Thoracic aorta (tissue), 2 donors: ENCODE data around the gene CACNG7. TPM values are rescaled to one million over a fixed set of nuclear protein-coding genes. Genes with fewer than 3 reads are reported as not detected.

Experiments
- ATAC-seq: fragments of 150-250 bp; one replicate; pipeline ENCODE4 v1.8.0; 2017; ENCODE audit warnings: low read depth; ENCODE audit not compliant: insufficient number of reproducible peaks, low FRiP score
- DNase-seq: peaks from one replicate; pipeline ENCODE4 v3.0.0-alpha.2; 2020; ENCODE audit warnings: low spot score
- H3K27ac ChIP-seq, 2 donors: fragments of 200-600 bp; sonication (generic); 1 replicate in 1 of 2; 2 replicates in 1 of 2; pipeline ENCODE4 v1.5.1; 2016; ENCODE audit warnings: mild to moderate bottlenecking in 2 of 2, moderate library complexity in 2 of 2
- H3K27me3 ChIP-seq: fragments of 200-600 bp; sonication (generic); replicated peaks from 2 replicates; pipeline ENCODE4 v1.6.0; 2016; ENCODE audit warnings: mild to moderate bottlenecking; ENCODE audit not compliant: insufficient read depth
- H3K36me3 ChIP-seq: fragments of 200-600 bp; sonication (generic); one replicate; pipeline ENCODE4 v1.5.1; 2016
- H3K4me1 ChIP-seq, 2 donors: fragments of 200-600 bp; sonication (generic); 1 replicate in 1 of 2; 2 replicates in 1 of 2; pipeline versions ENCODE4 v1.5.1 to v1.6.0; 2016; ENCODE audit warnings: low read depth in 2 of 2, mild to moderate bottlenecking in 1 of 2; ENCODE audit not compliant: control insufficient read depth in 1 of 2
- H3K4me3 ChIP-seq: fragments of 200-600 bp; sonication (generic); 2 replicates; pipeline ENCODE4 v1.5.1; 2016; ENCODE audit warnings: mild to moderate bottlenecking
- H3K9me3 ChIP-seq: fragments of 200-600 bp; sonication (generic); 2 replicates; pipeline ENCODE4 v1.5.1; 2016
- total RNA-seq, 2 donors: library from RNA; depleted of rRNA; stranded (reverse); fragments of >200 nt; gene quantifications; one replicate each; pipeline versions ENCODE4 v1.1.0 to v1.2.3, GENCODE V29; 2016
- TF ChIP-seq, protein P1 (sequence below): fragments of 200-600 bp; sonication (generic); IDR thresholded peaks from one replicate; pipeline ENCODE4 v1.5.1; 2019; ENCODE audit warnings: antibody characterized with exemption

Gene CACNG7
- total RNA-seq, 2 donors from 2014 or later, result not detected

DNA sequence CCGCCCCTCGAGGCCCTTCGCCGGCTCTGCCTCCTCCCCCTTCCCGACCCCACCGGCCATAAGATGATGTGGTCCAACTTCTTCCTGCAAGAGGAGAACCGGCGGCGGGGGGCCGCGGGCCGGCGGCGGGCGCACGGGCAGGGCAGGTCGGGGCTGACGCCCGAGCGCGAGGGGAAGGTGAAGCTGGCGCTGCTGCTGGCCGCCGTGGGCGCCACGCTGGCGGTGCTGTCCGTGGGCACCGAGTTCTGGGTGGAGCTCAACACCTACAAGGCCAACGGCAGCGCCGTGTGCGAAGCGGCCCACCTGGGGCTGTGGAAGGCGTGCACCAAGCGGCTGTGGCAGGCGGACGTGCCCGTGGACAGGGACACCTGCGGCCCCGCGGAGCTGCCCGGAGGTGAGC is 83.7 kb downstream of the CACNG7 start:
- Histone ChIP-seq H3K4me1 (peaks cover 0 to 3% of the 10 kb centered on the region in 2 donors), H3K9me3 (no peaks in the 10 kb centered on the region), H3K4me3 (no peak overlapping the region), H3K27ac (no peak overlapping the region), H3K36me3 (no peaks in the 10 kb centered on the region), H3K27me3 (no peaks in the 10 kb centered on the region)
- TF ChIP-seq, protein P1, sequence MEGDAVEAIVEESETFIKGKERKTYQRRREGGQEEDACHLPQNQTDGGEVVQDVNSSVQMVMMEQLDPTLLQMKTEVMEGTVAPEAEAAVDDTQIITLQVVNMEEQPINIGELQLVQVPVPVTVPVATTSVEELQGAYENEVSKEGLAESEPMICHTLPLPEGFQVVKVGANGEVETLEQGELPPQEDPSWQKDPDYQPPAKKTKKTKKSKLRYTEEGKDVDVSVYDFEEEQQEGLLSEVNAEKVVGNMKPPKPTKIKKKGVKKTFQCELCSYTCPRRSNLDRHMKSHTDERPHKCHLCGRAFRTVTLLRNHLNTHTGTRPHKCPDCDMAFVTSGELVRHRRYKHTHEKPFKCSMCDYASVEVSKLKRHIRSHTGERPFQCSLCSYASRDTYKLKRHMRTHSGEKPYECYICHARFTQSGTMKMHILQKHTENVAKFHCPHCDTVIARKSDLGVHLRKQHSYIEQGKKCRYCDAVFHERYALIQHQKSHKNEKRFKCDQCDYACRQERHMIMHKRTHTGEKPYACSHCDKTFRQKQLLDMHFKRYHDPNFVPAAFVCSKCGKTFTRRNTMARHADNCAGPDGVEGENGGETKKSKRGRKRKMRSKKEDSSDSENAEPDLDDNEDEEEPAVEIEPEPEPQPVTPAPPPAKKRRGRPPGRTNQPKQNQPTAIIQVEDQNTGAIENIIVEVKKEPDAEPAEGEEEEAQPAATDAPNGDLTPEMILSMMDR, result no peak
- DNase-seq (no peak), ATAC-seq (no peak)

DNA sequence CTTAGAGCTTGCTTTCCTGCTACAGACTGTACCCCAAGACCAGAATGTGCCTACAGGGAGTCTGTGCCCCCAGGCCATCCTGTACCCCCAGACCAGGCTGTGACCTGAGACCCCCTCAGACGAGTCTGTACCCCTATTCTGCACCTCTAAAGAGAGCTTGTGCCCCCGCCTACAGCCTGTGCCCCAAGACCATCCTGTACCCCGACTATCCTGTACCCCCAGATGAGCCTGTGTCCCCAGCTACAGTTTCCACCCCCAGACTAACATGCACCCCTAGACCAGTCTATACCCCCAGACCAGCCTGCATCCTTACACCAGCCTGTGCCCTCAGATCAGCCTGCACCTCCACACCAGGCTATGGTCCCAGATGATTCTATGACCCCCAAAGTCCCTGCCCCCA is 84.4 kb downstream of the CACNG7 start:
- no peaks in the 10 kb centered on the region for H3K9me3 ChIP-seq
- H3K27ac ChIP-seq, result no peak overlapping the region
- TF ChIP-seq, protein P1, result no peak
- ATAC-seq (no peak), DNase-seq (no peak)
- no peaks in the 10 kb centered on the region for H3K36me3 ChIP-seq
- peaks cover 0 to 3% of the 10 kb centered on the region in 2 donors for H3K4me1 ChIP-seq
- no peak overlapping the region for H3K4me3 ChIP-seq
- H3K27me3 ChIP-seq, result no peaks in the 10 kb centered on the region

Other genes with a start within 250 kb of the CACNG7 start
- gene NLRP12, start 85.0 kb upstream of the CACNG7 start, total RNA-seq, result 1 to 10 TPM; 1.4 to 3.1 TPM
- gene MYADM, start 41.4 kb upstream of the CACNG7 start, total RNA-seq, result 100 to 1,000 TPM; 151 to 300 TPM
- gene PRKCG, start 27.1 kb upstream of the CACNG7 start, total RNA-seq, result not detected
- gene CACNG8, start 53.7 kb downstream of the CACNG7 start, total RNA-seq, result not detected
- not detected for gene CACNG6, start 82.4 kb downstream of the CACNG7 start, total RNA-seq
- gene VSTM1, start 154.6 kb downstream of the CACNG7 start, total RNA-seq, result not detected
- gene TARM1, start 172.1 kb downstream of the CACNG7 start, total RNA-seq, result not detected
- 1 to 10 TPM; 4.6 to 8.0 TPM for gene OSCAR, start 191.5 kb downstream of the CACNG7 start, total RNA-seq
- 10 to 100 TPM; 13.0 to 16.6 TPM for gene NDUFA3, start 193.6 kb downstream of the CACNG7 start, total RNA-seq
- 1 to 10 TPM; 8.7 to 8.8 TPM for gene TFPT, start 206.4 kb downstream of the CACNG7 start, total RNA-seq
- gene PRPF31, start 206.5 kb downstream of the CACNG7 start, total RNA-seq, result 10 to 100 TPM; 48.2 to 54.3 TPM
- gene CNOT3, start 228.5 kb downstream of the CACNG7 start, total RNA-seq, result 10 to 100 TPM; 20.8 to 28.1 TPM